Ovary (tissue), 3 donors: ENCODE results near the gene C2CD3.

ENCODE experiments used
- CTCF ChIP-seq, 3 donors: fragments of 450-650 bp in 2 of 3; fragments of 200-600 bp in 1 of 3; IDR thresholded peaks; one replicate each; pipeline versions ENCODE4 v1.5.1 to v1.8.0; 2016 to 2022; ENCODE audit warnings: antibody characterized with exemption in 3 of 3, mild to moderate bottlenecking in 1 of 3
- EP300 ChIP-seq: sonication (generic); formaldehyde crosslinking; IDR thresholded peaks from one replicate; pipeline ENCODE4 v1.6.1; 2017; ENCODE audit warnings: antibody characterized with exemption
- POLR2A ChIP-seq: fragments of 450-650 bp; IDR thresholded peaks from one replicate; pipeline ENCODE4 v1.6.1; 2017; ENCODE audit warnings: antibody characterized with exemption, mild to moderate bottlenecking, moderate library complexity
- donor health status: DM: no; HTN: no; CAD: no.

DNA sequence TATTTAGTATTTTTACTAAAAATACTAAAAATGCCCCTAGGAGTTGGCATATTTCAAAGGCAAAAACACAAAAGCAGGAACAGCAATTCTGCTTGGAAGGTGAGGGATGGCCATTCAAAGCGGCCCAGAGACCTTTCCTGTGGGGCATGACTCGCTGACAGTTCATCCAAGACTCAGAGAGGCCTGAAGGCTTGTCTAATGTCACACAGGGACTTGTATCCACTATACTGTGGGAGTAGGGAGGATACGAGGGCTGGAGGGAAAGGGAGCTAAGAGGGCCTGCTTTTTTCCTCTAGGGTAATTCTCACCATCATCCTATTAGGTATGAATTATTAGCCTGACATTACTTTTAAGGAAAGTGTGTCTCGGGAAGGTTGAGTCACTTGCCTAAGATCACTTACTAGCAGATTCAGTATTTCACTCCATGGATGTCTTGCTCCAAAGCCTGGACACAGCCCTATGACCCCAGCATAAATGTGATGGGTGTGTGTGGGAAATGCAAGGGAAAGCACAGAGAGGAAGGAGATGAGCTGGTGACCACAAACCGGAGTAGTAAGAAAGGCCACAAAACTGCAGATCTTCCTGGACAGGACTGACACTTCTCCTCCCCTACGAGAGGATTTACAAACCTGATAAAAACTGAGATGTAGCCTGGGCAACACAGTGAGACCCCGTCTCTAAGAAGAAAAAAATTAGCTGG, 145.2 kb downstream of the C2CD3 start:
- TF ChIP-seq CTCF (IDR thresholded peaks at IDR 0.05), result no peak
- TF ChIP-seq POLR2A, result no peak
- TF ChIP-seq EP300, result no peak
